Neural progenitor cell (in vitro differentiated cells): ENCODE measurements around the gene ODF2.

Experiments used
- EZH2phosphoT487 ChIP-seq: fragments of 200-600 bp; sonication (generic); IDR thresholded peaks from 2 replicates; pipeline ENCODE4 v1.6.1; 2017; ENCODE audit warnings: antibody characterized with exemption
- TF ChIP-seq, protein P1 (sequence below): fragments of 200-600 bp; sonication (generic); IDR thresholded peaks from 2 replicates; pipeline ENCODE4 v1.5.1; 2017; ENCODE audit warnings: antibody characterized with exemption, mild to moderate bottlenecking

DNA sequence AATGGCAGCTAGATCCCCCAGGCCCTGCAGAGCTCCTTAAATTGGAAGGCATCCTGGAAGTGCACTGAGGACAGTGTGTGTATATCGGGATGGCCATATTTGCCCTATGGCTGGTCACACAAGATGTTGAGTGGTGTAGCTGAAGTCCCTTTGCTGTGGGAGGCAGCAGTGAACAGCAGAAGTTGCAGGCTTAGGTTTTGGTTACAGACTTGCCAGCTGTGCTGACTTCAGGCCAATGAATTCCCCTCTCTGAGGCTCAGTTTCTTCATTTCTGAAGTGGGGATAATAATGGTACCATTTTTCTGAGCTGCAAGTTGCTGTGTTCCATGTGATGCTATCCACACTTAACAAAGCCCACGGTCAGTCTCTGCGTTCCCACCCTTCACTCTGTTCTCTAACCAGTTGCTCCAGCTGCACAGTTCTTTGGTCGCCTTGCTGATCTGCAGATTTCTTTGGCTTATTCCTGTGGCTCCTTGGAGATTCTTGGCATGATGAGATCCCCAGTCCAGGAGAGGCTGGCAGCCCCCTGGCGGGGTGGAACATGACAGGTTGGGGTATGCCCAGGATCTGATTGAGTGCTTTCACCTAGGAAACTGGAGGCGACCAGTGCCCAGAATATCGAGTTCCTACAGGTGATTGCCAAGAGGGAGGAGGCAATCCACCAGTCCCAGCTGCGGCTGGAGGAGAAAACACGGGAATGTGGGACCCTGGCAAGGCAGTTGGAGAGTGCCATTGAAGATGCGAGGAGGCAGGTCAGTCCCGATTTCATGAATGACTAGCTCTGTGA, 42.2 kb downstream of the ODF2 start:
- TF ChIP-seq, protein P1, sequence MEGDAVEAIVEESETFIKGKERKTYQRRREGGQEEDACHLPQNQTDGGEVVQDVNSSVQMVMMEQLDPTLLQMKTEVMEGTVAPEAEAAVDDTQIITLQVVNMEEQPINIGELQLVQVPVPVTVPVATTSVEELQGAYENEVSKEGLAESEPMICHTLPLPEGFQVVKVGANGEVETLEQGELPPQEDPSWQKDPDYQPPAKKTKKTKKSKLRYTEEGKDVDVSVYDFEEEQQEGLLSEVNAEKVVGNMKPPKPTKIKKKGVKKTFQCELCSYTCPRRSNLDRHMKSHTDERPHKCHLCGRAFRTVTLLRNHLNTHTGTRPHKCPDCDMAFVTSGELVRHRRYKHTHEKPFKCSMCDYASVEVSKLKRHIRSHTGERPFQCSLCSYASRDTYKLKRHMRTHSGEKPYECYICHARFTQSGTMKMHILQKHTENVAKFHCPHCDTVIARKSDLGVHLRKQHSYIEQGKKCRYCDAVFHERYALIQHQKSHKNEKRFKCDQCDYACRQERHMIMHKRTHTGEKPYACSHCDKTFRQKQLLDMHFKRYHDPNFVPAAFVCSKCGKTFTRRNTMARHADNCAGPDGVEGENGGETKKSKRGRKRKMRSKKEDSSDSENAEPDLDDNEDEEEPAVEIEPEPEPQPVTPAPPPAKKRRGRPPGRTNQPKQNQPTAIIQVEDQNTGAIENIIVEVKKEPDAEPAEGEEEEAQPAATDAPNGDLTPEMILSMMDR: no peak
- TF ChIP-seq EZH2phosphoT487: no peak
